HCT116 (cell line): Measurements from ENCODE around the gene RAI2. TPM values are rescaled to one million over a fixed set of nuclear protein-coding genes. Genes with fewer than 3 reads are reported as not detected.

Experiments used
- ATAC-seq: fragments of 200-7000 bp; cut with Tn5 transposase; 2 replicates; pipeline ENCODE4 v1.9.1; 2020; ENCODE audit warnings: mild to moderate bottlenecking, moderate library complexity
- BruUV-seq: library from RNA; stranded (reverse); fragments of 400-500 nt; replicated peaks from 2 replicates; lab custom pipeline; 2021; lab: Mats Ljungman, UMichigan
- CTCF ChIA-PET: fragments of 300-600 bp; sonication (Branson Sonifier 250); formaldehyde crosslinking; loops from one replicate; lab custom pipeline; 2021; ENCODE audit warnings: antibody characterized with exemption; lab: Charles Lee
- POLR2A ChIA-PET: fragments of 300-600, 350-600 bp; sonication (Branson Sonifier 250); formaldehyde crosslinking; loops from one replicate; lab custom pipeline; 2021; ENCODE audit warnings: antibody characterized with exemption; lab: Charles Lee
- RAD21 ChIA-PET, 2 experiments: fragments of 300-600 bp; sonication (Branson Sonifier 250); formaldehyde crosslinking; loops; one replicate each; lab custom pipeline; 2023; ENCODE audit warnings: low total read pairs in 2 of 2; ENCODE audit not compliant: uncharacterized antibody in 2 of 2, unreplicated experiment in 2 of 2, low non-redundant PET in 1 of 2; lab: Charles Lee
- DNase-seq: peaks from one replicate; pipeline ENCODE4 v3.0.0-alpha.2; 2010; ENCODE audit warnings: low read depth, low spot score
- H2AFZ ChIP-seq: fragments of 200-600 bp; shearing (Covaris generic), sonication (generic); 2 replicates; pipeline ENCODE4 v1.6.1; 2017; ENCODE audit warnings: low read depth, mixed run types, mixed read lengths, antibody characterized with exemption, low read length; ENCODE audit not compliant: poor library complexity, severe bottlenecking
- H3K27ac ChIP-seq: 2 replicates; pipeline ENCODE4 v1.5.1; 2012; ENCODE audit warnings: low read depth, low read length
- H3K27me3 ChIP-seq: fragments of 200-600 bp; sonication (generic); 2 replicates; pipeline ENCODE4 v1.6.1; 2016; ENCODE audit warnings: mixed run types, low read length, mixed read lengths; ENCODE audit not compliant: insufficient read depth
- H3K36me3 ChIP-seq, 2 experiments: fragments of 200-500 bp in 1 of 2; fragments of 200-600 bp in 1 of 2; sonication (Bioruptor generic) in 1 of 2; sonication (generic) in 1 of 2; 2 replicates each; pipeline versions ENCODE4 v1.5.1 to v1.6.1; 2014 to 2016; ENCODE audit warnings: low read length in 2 of 2, inconsistent platforms in 1 of 2, mixed read lengths in 1 of 2, mixed run types in 1 of 2; ENCODE audit not compliant: insufficient read depth in 2 of 2, control insufficient read depth in 1 of 2
- H3K4me1 ChIP-seq, 2 experiments: fragments of 200-600 bp in 1 of 2; sonication (generic) in 1 of 2; 2 replicates each; pipeline versions ENCODE4 v1.5.1 to v1.6.1; 2012 to 2017; ENCODE audit warnings: low read length in 2 of 2, inconsistent platforms in 1 of 2, mild to moderate bottlenecking in 1 of 2, mixed read lengths in 1 of 2, mixed run types in 1 of 2, moderate library complexity in 1 of 2; ENCODE audit not compliant: insufficient read depth in 2 of 2, control insufficient read depth in 1 of 2
- H3K4me2 ChIP-seq: fragments of 200-600 bp; sonication (generic); 2 replicates; pipeline ENCODE4 v1.6.1; 2017; ENCODE audit warnings: mixed run types, low read length, mixed read lengths
- H3K4me3 ChIP-seq, 2 experiments: fragments of 200-600 bp in 1 of 2; sonication (generic) in 1 of 2; replicated peaks in 1 of 2; 2 replicates each; pipeline ENCODE4 v1.5.1; 2011 to 2016; ENCODE audit warnings: low read length in 2 of 2, control low read depth in 1 of 2, low read depth in 1 of 2, mild to moderate bottlenecking in 1 of 2, mixed read lengths in 1 of 2, mixed run types in 1 of 2
- H3K79me2 ChIP-seq: fragments of 200-600 bp; sonication (generic); 2 replicates; pipeline ENCODE4 v1.6.1; 2017; ENCODE audit warnings: mild to moderate bottlenecking, mixed run types, low read length, moderate library complexity, mixed read lengths; ENCODE audit not compliant: insufficient read depth
- H3K9ac ChIP-seq: fragments of 200-600 bp; sonication (generic); 2 replicates; pipeline ENCODE4 v1.6.1; 2016; ENCODE audit warnings: low read length, mixed read lengths
- H3K9me2 ChIP-seq: fragments of 200-600 bp; sonication (generic), shearing (Covaris generic); 2 replicates; pipeline ENCODE4 v1.6.1; 2017; ENCODE audit warnings: mixed run types, mild to moderate bottlenecking, moderate library complexity; ENCODE audit not compliant: insufficient read depth
- H3K9me3 ChIP-seq, 2 experiments: fragments of 200-500 bp in 1 of 2; fragments of 200-600 bp in 1 of 2; sonication (Bioruptor generic) in 1 of 2; sonication (generic) in 1 of 2; 2 replicates each; pipeline ENCODE4 v1.6.1; 2014 to 2017; ENCODE audit warnings: low read length in 2 of 2, mixed read lengths in 2 of 2, inconsistent platforms in 1 of 2, low read depth in 1 of 2, mild to moderate bottlenecking in 1 of 2, mixed run types in 1 of 2, moderate library complexity in 1 of 2; ENCODE audit not compliant: control insufficient read depth in 1 of 2, insufficient read depth in 1 of 2
- H4K20me1 ChIP-seq: fragments of 200-600 bp; sonication (generic), shearing (Covaris generic); 2 replicates; pipeline ENCODE4 v1.6.1; 2017; ENCODE audit warnings: mixed run types, mild to moderate bottlenecking, moderate library complexity; ENCODE audit not compliant: insufficient read depth
- EZH2phosphoT487 ChIP-seq: fragments of 200-600 bp; IDR thresholded peaks from 2 replicates; pipeline ENCODE4 v1.6.1; 2018; ENCODE audit warnings: antibody characterized with exemption, borderline replicate concordance
- FOSL1 ChIP-seq: IDR thresholded peaks from 2 replicates; pipeline ENCODE4 v1.6.1; 2012; ENCODE audit warnings: low read depth
- JUND ChIP-seq: IDR thresholded peaks from 2 replicates; pipeline ENCODE4 v1.6.1; 2012
- POLR2A ChIP-seq: IDR thresholded peaks from 2 replicates; pipeline ENCODE4 v1.7.0; 2011; ENCODE audit warnings: borderline replicate concordance; ENCODE audit not compliant: insufficient read depth, insufficient read length; ENCODE audit errors: extremely low read depth
- POLR2AphosphoS5 ChIP-seq: IDR thresholded peaks from 2 replicates; pipeline ENCODE4 v1.6.1; 2011; ENCODE audit warnings: mild to moderate bottlenecking, low read depth, low read length, moderate library complexity
- TCF7L2 ChIP-seq: IDR thresholded peaks from 2 replicates; pipeline ENCODE4 v1.7.0; 2011; ENCODE audit warnings: borderline replicate concordance, inconsistent platforms; ENCODE audit not compliant: insufficient read depth, insufficient read length; ENCODE audit errors: extremely low read depth
- intact Hi-C: fragments of 100-400 bp; cut with micrococcal nuclease; formaldehyde crosslinking; loops from 2 replicates; pipeline ENCODE4 v1.10.0; 2022
- total RNA-seq: library from RNA; stranded (reverse); gene quantifications from one replicate; pipeline ENCODE4 v1.2.1, GENCODE V29; 2021; ENCODE audit not compliant: unreplicated experiment
- TF ChIP-seq, protein P1 (sequence below): IDR thresholded peaks from 2 replicates; pipeline ENCODE4 v1.6.1; 2012

The RAI2 gene
- total RNA-seq, 1 experiment from 2014 or later: not detected

DNA sequence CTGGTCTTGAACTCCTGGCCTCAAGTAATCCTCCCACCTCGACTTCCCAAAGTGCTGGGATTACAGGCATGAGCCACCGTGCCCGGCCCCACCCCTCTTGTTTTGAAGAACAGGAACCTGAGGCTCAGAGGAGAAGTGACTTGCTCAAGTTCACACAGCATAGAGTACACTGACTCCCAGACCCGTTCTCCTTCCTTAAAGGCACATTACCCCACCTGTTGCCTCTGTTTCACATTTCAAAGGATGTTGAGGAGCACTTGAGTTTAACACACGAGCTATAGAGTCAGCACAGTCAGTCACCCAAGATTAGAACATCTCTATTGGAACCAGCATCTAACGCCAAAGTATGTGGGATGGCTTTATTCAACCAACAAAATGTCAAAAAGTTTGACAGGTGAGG, 51.1 kb downstream of the RAI2 start:
- RAD21 ChIA-PET: no interaction called here
- no peak for TF ChIP-seq POLR2AphosphoS5
- TF ChIP-seq, protein P1, sequence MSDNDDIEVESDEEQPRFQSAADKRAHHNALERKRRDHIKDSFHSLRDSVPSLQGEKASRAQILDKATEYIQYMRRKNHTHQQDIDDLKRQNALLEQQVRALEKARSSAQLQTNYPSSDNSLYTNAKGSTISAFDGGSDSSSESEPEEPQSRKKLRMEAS: no peak
- no peak for TF ChIP-seq EZH2phosphoT487
- no peak for TF ChIP-seq FOSL1
- no peak for TF ChIP-seq JUND
- no peak for TF ChIP-seq TCF7L2
- no peak for TF ChIP-seq POLR2A
- no peak overlapping the region for H3K4me2 ChIP-seq
- H3K79me2 ChIP-seq: no peaks in the 10 kb centered on the region
- CTCF ChIA-PET: no interaction called here
- no peaks in the 10 kb centered on the region for H3K27me3 ChIP-seq
- no peaks in the 10 kb centered on the region for H3K9me3 ChIP-seq
- POLR2A ChIA-PET: no interaction called here
- BruUV-seq: no TSS peak
- H3K9ac ChIP-seq: no peak overlapping the region
- no peaks in the 10 kb centered on the region for H3K36me3 ChIP-seq
- DNase-seq (no peak), ATAC-seq (no peak)
- no peak overlapping the region for H3K27ac ChIP-seq
- no peak overlapping the region for H3K4me3 ChIP-seq
- intact Hi-C loops: loop anchor here (10.0 kb wide), 1 partner anchor 405 kb away; no protein-coding TSS in a partner anchor
- H3K9me2 ChIP-seq: no peaks in the 10 kb centered on the region
- no peak overlapping the region for H2AFZ ChIP-seq
- H4K20me1 ChIP-seq: no peaks in the 10 kb centered on the region
- peaks cover 4 to 5% of the 10 kb centered on the region in 2 experiments; a peak in 1 of 4 replicates for H3K4me1 ChIP-seq

DNA sequence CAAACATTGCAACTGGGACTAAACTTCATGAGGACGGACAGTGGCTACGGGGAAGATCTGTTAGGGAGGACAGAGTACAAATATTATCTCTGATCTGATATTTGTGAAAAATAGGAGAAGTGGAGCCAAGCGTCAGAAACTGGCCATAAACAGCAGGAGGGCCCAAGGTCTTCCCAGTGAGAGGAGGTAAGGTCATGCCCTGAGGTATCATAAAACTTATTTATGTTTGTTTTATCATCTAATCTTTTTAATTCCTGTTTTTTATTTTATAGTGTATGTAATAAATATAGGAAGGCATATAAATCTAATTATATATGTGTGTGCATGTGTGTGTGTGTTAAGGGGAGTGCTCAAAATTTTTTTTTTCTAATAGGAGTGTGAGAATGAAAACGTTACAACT, 51.8 kb downstream of the RAI2 start:
- H2AFZ ChIP-seq: no peak overlapping the region
- ChIA-PET RAD21 (no interaction called here), POLR2A (no interaction called here), CTCF (no interaction called here)
- DNase-seq: no peak
- no peaks in the 10 kb centered on the region for H3K79me2 ChIP-seq
- H3K4me2 ChIP-seq: no peak overlapping the region
- H3K9me3 ChIP-seq: no peaks in the 10 kb centered on the region
- no peaks in the 10 kb centered on the region for H4K20me1 ChIP-seq
- ATAC-seq: no peak
- no TSS peak for BruUV-seq
- H3K9ac ChIP-seq: no peak overlapping the region
- TF ChIP-seq, protein P1: no peak
- no peak for TF ChIP-seq POLR2A
- H3K36me3 ChIP-seq: no peaks in the 10 kb centered on the region
- no peaks in the 10 kb centered on the region for H3K9me2 ChIP-seq
- no peak overlapping the region for H3K27ac ChIP-seq
- no peaks in the 10 kb centered on the region for H3K27me3 ChIP-seq
- H3K4me3 ChIP-seq: no peak overlapping the region
- H3K4me1 ChIP-seq: peaks cover under 1 to 2% of the 10 kb centered on the region in 2 experiments; a peak in 1 of 4 replicates
- intact Hi-C loops: no loop called here
